Activated CD4-positive, CD25-positive, alpha-beta regulatory T cell treated with anti-CD3 and anti-CD28 coated beads, Interleukin-2, amount 50 U/mL, for 16 hours (primary cell): ENCODE data around the gene MUTYH.
"Not testable (repeated sequence)": the region's sequence is repeated elsewhere in the genome, so short reads cannot be mapped to it uniquely, and the experiment has no call there.

Source experiments
- DNase-seq: peaks from one replicate; pipeline ENCODE4 v3.0.0-alpha.2; 2020; ENCODE audit warnings: low read depth, low spot score

MUTYH gene

DNA sequence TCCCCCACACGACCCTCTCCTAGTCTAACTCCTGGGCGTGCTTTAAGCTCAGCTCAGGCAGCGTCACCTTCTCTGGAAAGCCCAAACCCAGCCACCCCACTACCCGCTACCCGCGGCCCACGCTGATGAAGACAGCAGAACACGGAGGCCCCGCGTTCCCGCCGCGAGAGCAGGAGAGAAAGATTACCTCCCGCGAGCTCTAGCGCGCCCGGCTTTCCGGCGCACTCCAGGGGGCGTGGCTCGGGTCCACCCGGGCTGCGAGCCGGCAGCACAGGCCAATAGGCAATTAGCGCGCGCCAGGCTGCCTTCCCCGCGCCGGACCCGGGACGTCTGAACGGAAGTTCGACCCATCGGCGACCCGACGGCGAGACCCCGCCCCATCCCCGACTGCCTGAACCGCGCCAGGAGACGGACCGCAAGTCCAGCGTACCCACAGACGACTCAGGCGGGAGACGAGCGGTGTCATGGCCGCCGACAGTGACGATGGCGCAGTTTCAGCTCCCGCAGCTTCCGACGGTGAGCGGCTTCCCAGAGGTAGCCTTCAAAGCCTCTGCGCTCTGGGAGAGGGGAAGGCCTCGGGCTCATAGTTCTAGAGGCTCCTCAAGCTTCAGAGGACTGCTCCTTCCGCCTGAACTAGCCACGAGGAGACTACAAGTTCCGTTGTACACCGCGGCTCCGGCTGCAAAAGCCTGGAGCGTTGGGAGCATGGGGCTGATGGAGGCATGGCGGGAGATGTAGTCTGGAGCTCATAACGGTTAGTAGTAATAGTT, at the start of gene MUTYH, which contains the start of gene TOE1:
MUTYH (minus strand) TSS at position 652 of the 770 bp plus-strand sequence. CDS start 5,935 bp downstream, outside the sequence.
TOE1 (plus strand) TSS at position 382 of the 770 bp plus-strand sequence; CDS start at position 465, 83 bp downstream.
- DNase-seq = peak; percentile 76

- DNase-seq = no peak
Observed at GRCh38 chr1:45386219-45386618, 46.0 kb upstream of the MUTYH start.

GRCh38 chr1:45385302-45385701, 45.1 kb upstream of the MUTYH start:
- DNase-seq = no peak

DNA sequence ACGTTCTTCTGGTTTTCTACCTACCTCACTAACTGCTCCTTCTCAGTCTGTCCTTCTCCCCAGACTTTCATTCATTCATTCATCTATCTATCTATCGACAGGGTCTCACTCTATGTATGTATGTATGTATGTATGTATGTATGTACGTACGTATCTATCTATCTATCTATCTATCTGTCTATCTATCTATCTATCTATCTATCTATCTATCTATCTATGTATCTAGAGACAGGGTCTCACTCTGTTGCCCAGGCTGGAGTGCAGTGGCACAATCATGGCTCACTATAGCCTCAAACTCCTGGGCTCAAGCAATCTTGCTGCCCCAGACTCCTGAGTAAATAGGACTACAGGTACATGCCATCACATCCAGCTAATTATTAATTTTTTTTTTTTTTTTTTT, 44.0 kb upstream of the MUTYH start:
- not testable (repeated sequence) for DNase-seq

GRCh38 chr1:45383191-45383590, 43.0 kb upstream of the MUTYH start:
- no peak for DNase-seq

DNA sequence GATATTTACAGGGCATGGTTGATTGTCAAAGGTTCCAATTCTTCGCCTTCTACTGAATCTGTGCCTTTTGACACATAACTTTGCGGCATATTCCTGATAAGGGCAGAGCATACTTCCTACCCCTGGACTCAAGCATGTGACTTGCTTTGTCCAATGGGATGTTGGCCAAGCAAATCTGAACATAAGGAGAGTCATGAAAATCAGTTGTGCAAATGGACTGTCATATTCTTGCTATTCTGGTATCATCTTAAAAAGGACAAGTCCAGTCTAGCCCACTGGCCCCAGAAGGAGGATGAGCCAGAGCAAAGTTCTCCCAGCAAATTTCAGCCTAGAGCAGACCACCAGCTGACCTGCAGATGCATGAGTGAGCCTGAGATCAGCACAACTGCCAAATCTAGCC, 41.0 kb upstream of the MUTYH start:
- no peak for DNase-seq

DNA sequence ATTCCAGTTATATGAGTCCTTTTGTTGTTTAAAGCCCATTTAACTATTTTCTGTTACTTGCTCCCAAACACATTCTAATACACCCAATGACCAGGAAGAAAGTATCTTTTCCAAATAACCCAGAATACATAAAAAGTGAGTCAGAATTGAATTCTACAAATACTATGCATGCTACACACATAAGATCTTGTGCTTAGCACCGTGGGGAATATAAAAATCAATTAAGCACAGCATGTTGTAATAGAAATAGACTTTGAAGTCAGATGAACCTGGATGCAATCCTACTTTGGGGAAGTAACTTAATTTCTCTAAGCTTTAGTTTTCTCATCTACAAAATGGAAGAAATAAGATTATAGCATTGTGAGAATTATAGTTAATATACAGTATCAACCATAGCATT, 40.5 kb upstream of the MUTYH start:
- DNase-seq = no peak

DNA sequence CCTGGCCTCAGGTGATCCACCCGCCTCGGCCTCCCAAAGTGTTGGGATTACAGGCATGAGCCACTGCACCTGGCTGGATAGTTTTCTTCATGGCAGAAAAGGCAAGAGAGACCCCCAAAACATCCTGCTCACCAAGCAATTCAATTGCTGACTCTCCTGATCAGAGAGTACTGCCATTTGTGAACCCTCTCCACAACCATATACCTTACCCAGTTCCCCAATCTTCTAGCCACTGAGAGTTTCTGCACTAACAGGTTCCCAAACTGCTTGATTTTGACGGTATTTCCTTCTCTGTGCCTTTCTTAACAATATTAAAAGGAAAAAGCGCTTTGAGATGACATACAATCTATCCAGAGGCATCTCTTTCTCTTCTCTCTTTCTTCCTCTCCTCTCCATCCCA, 39.9 kb upstream of the MUTYH start:
- DNase-seq = no peak

DNA sequence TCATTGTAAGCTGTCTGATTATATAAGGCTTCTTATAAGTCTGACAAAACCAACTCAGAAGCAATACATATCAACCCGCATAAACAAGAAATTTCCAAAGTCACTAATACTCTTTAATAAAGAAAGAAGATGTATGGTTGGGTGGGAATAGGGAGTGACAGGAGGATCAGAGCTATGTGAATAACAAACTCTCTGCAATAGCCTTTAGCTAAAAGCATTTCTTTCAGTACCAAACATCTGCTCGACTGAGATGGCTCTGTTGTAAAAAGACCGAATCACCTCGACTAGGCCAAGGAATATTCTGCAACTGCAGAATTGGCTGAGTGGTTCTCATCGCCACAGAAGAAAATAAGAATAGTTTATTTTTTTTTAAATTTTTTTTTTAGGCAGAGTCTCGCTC, 39.3 kb upstream of the MUTYH start:
- DNase-seq = no peak

DNA sequence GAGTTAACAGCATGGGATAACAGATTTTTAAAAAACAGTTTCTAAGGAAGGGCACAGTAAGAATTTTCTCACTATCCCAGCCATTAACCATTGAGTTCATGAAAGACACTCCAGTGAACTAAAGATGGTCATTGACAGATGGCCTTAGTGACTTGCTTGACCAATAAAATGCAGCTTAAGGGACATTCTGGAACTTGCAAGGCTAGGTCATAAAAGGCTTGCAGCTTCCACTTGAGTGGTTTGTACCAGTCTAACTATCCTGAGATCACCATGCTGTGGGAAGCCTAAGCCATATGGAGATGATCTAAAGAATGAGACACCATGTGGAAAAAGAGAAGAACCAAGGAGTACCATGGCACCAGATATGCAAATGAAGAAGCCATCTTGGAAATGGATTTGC, 37.9 kb upstream of the MUTYH start:
- no peak for DNase-seq

DNA sequence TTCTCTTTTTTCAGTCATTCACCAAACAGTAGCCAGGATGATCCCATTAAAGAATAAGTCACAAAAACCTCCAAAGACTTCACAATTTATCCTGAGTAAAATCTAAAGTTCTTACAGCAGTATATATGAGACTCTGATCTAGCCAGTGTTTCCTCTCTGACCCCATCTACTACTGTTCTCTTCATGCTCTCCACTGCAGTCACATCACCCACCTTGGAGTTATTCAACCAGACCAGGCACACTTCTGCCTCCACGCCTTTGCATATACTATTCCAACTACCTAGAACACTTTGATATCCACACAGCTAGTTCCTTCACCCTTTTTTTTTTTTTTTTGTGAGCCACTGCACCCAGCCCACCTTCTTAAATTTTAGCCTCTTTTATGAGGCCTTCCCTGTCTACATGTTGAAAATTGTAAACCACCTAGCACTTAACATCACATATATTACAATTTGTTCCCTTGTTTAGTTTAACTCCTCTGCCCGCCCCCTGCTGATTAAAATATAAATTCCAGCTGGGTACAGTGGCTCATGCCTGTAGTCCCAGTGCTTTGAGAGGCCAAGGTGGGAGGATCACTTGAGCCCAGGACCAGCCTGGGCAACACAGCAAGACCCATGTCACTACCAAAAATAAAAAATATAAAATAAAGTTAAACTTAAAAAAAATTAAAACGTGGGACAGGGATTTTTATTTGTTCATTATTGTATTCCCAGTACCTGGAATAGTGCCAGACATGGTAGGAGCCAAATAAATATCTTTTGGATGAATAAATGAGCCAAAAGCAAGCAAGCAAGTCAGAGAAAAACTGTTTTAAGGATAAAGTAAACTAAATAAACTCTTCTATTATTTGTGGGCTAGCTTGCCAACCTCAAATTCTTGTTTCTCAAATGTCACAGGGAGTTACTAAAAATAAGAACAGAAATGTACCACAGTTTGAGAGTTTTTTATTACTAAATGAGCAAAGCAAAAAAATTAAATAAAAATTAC, 35.2 kb upstream of the MUTYH start:
- no peak for DNase-seq

GRCh38 chr1:45373573-45373972, 33.3 kb upstream of the MUTYH start:
- DNase-seq = no peak

DNA sequence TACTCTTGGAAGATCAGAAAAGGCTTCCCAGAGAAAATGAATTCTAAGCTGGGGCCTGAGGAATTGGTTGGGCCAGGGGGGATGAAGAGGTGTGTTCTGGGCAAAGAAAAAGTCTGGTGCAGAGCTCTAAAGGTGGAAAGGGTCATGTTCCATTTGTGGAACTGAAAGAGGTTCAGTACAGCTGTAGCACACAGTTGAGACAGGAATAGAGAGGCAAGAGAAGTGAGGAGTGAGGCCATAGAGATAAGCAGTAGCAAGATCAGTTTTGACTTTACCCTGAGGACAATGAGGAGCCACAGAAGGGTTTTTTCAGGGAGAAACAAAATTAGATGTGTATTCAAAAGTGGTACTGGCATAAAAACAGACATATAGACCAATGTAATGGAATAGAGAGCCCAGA, 30.3 kb upstream of the MUTYH start:
- DNase-seq = no peak

- no peak for DNase-seq
Observed at GRCh38 chr1:45365051-45365450, 24.8 kb upstream of the MUTYH start.

GRCh38 chr1:45364294-45364693, 24.1 kb upstream of the MUTYH start:
- no peak for DNase-seq

GRCh38 chr1:45360981-45361380, 20.7 kb upstream of the MUTYH start:
- DNase-seq = not testable (repeated sequence)

DNA sequence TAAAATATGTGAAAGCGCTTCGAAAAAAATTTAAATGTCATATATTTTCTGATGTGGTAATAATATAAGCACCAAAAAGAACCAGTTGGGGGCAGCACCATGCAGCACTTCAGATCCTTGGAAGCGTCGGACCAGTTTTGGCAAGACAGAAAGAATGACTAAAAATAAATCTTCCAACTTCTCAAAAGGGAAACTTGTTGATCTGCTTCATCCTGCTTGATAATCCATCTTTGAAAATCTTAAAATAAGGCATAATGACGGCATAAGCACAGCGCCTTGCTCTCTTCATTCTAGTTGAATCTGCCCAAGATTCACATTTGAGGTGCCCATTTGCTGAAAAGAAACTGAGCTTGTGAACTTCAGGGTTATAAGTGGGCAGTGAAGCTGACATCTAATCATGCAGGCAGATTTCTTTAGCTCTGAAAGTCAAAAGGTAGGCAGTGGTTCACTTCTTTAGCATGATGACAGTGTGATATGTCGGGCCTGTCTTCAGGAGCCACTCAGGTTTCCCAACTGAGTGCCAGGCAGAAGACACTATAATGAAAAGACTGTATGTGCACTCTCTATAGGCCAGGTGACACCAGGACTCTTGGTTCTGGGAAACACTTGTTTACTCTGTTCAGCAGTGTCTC, 19.8 kb upstream of the MUTYH start:
- DNase-seq = peak; percentile 23

DNA sequence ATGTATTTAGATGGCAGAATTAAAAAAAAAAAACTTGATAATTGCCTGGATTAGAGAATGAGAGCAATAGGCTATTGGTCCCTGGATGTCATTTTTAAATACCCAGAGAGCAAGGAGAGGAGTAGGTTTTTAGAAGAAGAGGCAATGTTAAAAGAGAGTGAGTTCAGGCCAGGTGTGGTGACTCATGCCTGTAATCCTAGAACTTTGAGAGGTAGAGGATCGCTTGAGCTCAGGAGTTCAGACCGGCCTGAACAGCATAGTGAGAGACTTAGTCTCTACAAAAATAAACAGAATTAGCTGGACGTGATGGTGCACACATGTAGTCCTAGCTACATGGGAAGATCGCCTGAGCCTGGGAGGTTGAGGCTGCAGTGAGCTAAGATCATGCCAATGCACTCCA, 15.9 kb upstream of the MUTYH start:
- DNase-seq = no peak

DNA sequence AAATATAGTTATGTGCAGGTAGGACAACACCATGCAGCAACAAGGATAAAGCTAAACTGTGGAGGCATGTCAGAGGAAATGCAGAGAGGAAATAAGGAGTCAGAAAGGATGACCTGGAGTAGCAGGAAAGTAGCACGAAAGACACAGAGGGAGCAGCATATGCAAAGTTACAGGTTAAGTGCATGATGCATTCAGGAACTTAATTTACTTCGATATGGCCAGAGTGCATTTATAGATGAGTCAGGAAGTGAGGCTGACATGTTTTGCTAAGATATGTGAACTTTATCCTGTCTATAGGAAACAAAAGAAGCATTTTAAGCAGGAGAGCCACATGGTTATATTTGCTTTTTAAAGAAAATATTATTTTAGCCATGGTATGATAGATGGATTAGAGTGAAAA, 15.4 kb upstream of the MUTYH start:
- no peak for DNase-seq

- no peak for DNase-seq
Observed at GRCh38 chr1:45354838-45355237, 14.6 kb upstream of the MUTYH start.

- no peak for DNase-seq
Observed at GRCh38 chr1:45353685-45354084, 13.4 kb upstream of the MUTYH start.

- no peak for DNase-seq
Observed at GRCh38 chr1:45351508-45351907, 11.3 kb upstream of the MUTYH start.
